Kidney (tissue), 14 donors: ENCODE data around the gene RNF5. TPM values are rescaled to one million over a fixed set of nuclear protein-coding genes. Genes with fewer than 3 reads are reported as not detected.

ENCODE experiments used
- DNase-seq, 5 donors: peaks; one replicate each; pipeline ENCODE4 v3.0.0-alpha.2; 2013 to 2020
- FAIRE-seq: peaks from 2 replicates; lab custom pipeline; 2012; peaks lifted over from hg19 to GRCh38; lab: Jason Lieb, UNC
- H3K27ac ChIP-seq, 2 donors: one replicate each; pipeline ENCODE4 v1.7.0; 2013; ENCODE audit warnings: low read depth in 2 of 2, low read length in 2 of 2, inconsistent platforms in 1 of 2
- H3K27me3 ChIP-seq: one replicate; pipeline ENCODE4 v1.7.1; 2013; ENCODE audit warnings: low read length, inconsistent platforms; ENCODE audit not compliant: control insufficient read depth, insufficient read depth
- H3K36me3 ChIP-seq, 3 donors: one replicate each; pipeline versions ENCODE4 v1.7.0 to v1.7.1; 2013; ENCODE audit warnings: low read length in 3 of 3, control low read depth in 1 of 3, inconsistent platforms in 1 of 3; ENCODE audit not compliant: insufficient read depth in 3 of 3, control insufficient read depth in 2 of 3
- H3K4me1 ChIP-seq, 3 donors: one replicate each; pipeline versions ENCODE4 v1.7.0 to v1.7.1; 2013; ENCODE audit warnings: low read length in 3 of 3, inconsistent platforms in 1 of 3, low read depth in 1 of 3; ENCODE audit not compliant: control insufficient read depth in 2 of 3, insufficient read depth in 2 of 3
- H3K4me3 ChIP-seq, 3 donors: one replicate each; pipeline versions ENCODE4 v1.7.0 to v1.8.1; 2013; ENCODE audit warnings: low read length in 3 of 3, control low read depth in 1 of 3, inconsistent platforms in 1 of 3
- H3K9ac ChIP-seq, 3 donors: one replicate each; pipeline versions ENCODE4 v1.7.0 to v1.7.1; 2013; ENCODE audit warnings: low read length in 3 of 3, control low read depth in 1 of 3, inconsistent platforms in 1 of 3
- H3K9me3 ChIP-seq, 3 donors: one replicate each; pipeline versions ENCODE4 v1.7.0 to v1.7.1; 2013; ENCODE audit warnings: low read length in 3 of 3, control low read depth in 1 of 3, inconsistent platforms in 1 of 3; ENCODE audit not compliant: control insufficient read depth in 2 of 3, insufficient read depth in 1 of 3
- CTCF ChIP-seq: IDR thresholded peaks from 3 replicates; pipeline ENCODE4 v1.5.1; 2012; ENCODE audit warnings: mild to moderate bottlenecking, moderate library complexity, borderline replicate concordance; ENCODE audit not compliant: insufficient read depth; ENCODE audit errors: extremely low read depth
- intact Hi-C: fragments of 100-400 bp; cut with DNase I; formaldehyde crosslinking; loops from one replicate; pipeline ENCODE4 v1.11.1; 2022
- polyA plus RNA-seq: library from polyadenylated mRNA; stranded (reverse); fragments of 350-450 nt; fragmentation: Illumina TruSeq; extraction: RNeasy Lipid Tissue Mini Kit (QIAGEN cat#74804); gene quantifications from one replicate; pipeline ENCODE4 v1.2.3, GENCODE V29; 2014; ENCODE audit warnings: low read depth, low replicate concordance; ENCODE audit not compliant: insufficient read depth
- total RNA-seq: library from RNA; stranded (reverse); fragmentation: NEBNext Ultra II Directional; extraction: Animal tissue kit (Norgen Biotek cat#: 25700); gene quantifications from one replicate; pipeline ENCODE4 v1.2.1, GENCODE V29; 2021
- donor health status: control.
- donor health status: control.
- donor health status: control.
- donor health status: control.
- donor health status: control.
- donor health status: DM: yes; HTN: yes; CAD: no.
- donor health status: Normal renal cell carcinoma (clear cell type).

RNF5 gene
- total and polyA plus RNA-seq, 2 donors from 2014 or later: 74.1 to 208 TPM

GRCh38 chr6:32203426-32204267 is 25.4 kb downstream of the RNF5 start:
- H3K27ac ChIP-seq: no peak overlapping the region
- FAIRE-seq: no peak
- no peak for TF ChIP-seq CTCF
- H3K4me1 ChIP-seq: no peaks in the 10 kb centered on the region
- intact Hi-C loops: no loop called here
- H3K27me3 ChIP-seq: no peaks in the 10 kb centered on the region
- no peaks in the 10 kb centered on the region for H3K9me3 ChIP-seq
- H3K4me3 ChIP-seq: no peak overlapping the region
- no peak overlapping the region for H3K9ac ChIP-seq
- no peaks in the 10 kb centered on the region for H3K36me3 ChIP-seq
- peak; percentile 23 to 54 (median 49) for DNase-seq

- no peak for TF ChIP-seq CTCF
- no peak overlapping the region for H3K9ac ChIP-seq
- H3K27me3 ChIP-seq: no peaks in the 10 kb centered on the region
- H3K36me3 ChIP-seq: no peaks in the 10 kb centered on the region
- intact Hi-C loops: no loop called here
- no peak overlapping the region for H3K4me3 ChIP-seq
- DNase-seq (no peak), FAIRE-seq (no peak)
- no peak overlapping the region for H3K27ac ChIP-seq
- no peaks in the 10 kb centered on the region for H3K9me3 ChIP-seq
- no peaks in the 10 kb centered on the region for H3K4me1 ChIP-seq
Measured at GRCh38 chr6:32204268-32204715, 26.1 kb downstream of the RNF5 start.

- intact Hi-C loops: no loop called here
- H3K27ac ChIP-seq: no peak overlapping the region
- no peak overlapping the region for H3K9ac ChIP-seq
- H3K4me1 ChIP-seq: no peaks in the 10 kb centered on the region
- no peak for DNase-seq
- H3K9me3 ChIP-seq: no peaks in the 10 kb centered on the region
- H3K36me3 ChIP-seq: no peaks in the 10 kb centered on the region
- no peak overlapping the region for H3K4me3 ChIP-seq
- TF ChIP-seq CTCF: no peak
- no peaks in the 10 kb centered on the region for H3K27me3 ChIP-seq
- no peak for FAIRE-seq
Measured at GRCh38 chr6:32208996-32209395, 30.8 kb downstream of the RNF5 start.
